Activated CD4-positive, alpha-beta T cell treated with anti-CD3 and anti-CD28 coated beads, Interleukin-2, amount 10 ng/mL, durations not matched to agents 24 days and 14 days (primary cell): ENCODE data around the gene IL1RL1. TPM values are rescaled to one million over a fixed set of nuclear protein-coding genes. Genes with fewer than 3 reads are reported as not detected.
A peak's percentile ranks its signal among the peaks of the same experiment; 100 is the strongest.

ENCODE experiments used
- DNase-seq: peaks from one replicate; pipeline ENCODE4 v3.0.0; 2022
- H3K27ac Mint-ChIP-seq: one replicate; pipeline ENCODE4 v1.8.0; 2022; ENCODE audit warnings: mild to moderate bottlenecking, mixed read lengths
- H3K27me3 Mint-ChIP-seq: one replicate; pipeline ENCODE4 v1.8.0; 2022; ENCODE audit warnings: mixed read lengths
- H3K36me3 Mint-ChIP-seq: one replicate; pipeline ENCODE4 v1.8.0; 2022; ENCODE audit warnings: low read depth, mild to moderate bottlenecking, mixed read lengths
- H3K4me1 Mint-ChIP-seq: one replicate; pipeline ENCODE4 v1.8.0; 2021; ENCODE audit warnings: mixed read lengths
- H3K4me3 Mint-ChIP-seq: one replicate; pipeline ENCODE4 v1.8.0; 2022; ENCODE audit warnings: mild to moderate bottlenecking, moderate library complexity, mixed read lengths
- H3K9me3 Mint-ChIP-seq: one replicate; pipeline ENCODE4 v1.8.0; 2021; ENCODE audit warnings: mixed read lengths
- intact Hi-C: fragments of 100-400 bp; cut with micrococcal nuclease; formaldehyde crosslinking; loops from one replicate; pipeline ENCODE4 v1.15.1; 2023
- total RNA-seq: library from RNA; stranded (reverse); gene quantifications from 2 replicates; pipeline ENCODE4 v1.2.3, GENCODE V29; 2022

IL1RL1 gene
- total RNA-seq: 0.54 and 0.84 TPM in 2 replicates

DNA sequence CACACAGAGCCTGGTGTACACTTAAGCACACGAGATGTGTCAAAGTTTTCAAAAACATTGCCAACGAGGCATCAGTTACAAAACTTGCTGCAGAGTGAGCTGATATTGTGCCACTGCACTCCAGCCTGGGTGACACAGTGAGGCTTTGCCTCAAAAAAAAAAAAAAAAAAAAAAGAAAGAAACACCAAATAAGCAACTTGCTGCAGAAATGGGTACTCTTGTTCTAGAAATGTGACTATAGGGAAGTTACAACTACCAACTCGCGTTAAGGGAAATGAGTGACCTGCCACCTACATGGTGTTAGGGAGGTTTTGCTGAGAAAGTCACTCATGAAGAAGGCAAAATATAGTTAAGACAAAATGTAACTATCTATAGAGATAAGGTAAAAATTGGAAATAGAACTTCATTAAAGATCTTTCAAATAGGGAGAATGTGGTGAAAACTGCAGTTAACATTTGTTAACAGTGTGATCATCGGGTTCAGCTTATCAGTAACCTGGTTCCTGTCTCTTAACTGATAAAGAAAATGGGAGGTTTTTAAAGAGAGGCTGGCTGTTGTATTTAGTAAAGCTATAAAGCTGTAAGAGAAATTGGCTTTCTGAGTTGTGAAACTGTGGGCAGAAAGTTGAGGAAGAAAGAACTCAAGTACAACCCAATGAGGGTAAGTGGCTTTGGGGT, at the start of gene IL1RL1:
IL1RL1 (plus strand) TSS at position 600 of the 677 bp plus-strand sequence. CDS start 26,702 bp downstream, outside the sequence.
- Mint-ChIP-seq H3K9me3 (no peaks in the 10 kb centered on the region), H3K4me1 (peaks cover 22% of the 10 kb centered on the region), H3K27me3 (no peaks in the 10 kb centered on the region), H3K27ac (no peak within 1 kb of the TSS), H3K4me3 (no peak within 1 kb of the TSS), H3K36me3 (no peaks in the 10 kb centered on the region)
- intact Hi-C loops: no loop called here
- no peak for DNase-seq

GRCh38 chr2:102262216-102263129, 48.9 kb upstream of the IL1RL1 start:
- Mint-ChIP-seq H3K4me1 (peaks cover 30% of the 10 kb centered on the region), H3K36me3 (peaks cover 5% of the 10 kb centered on the region), H3K27me3 (no peaks in the 10 kb centered on the region), H3K9me3 (peaks cover 12% of the 10 kb centered on the region), H3K27ac (no peak overlapping the region), H3K4me3 (no peak overlapping the region)
- intact Hi-C loops: no loop called here
- no peak for DNase-seq

GRCh38 chr2:102264952-102265351, 46.4 kb upstream of the IL1RL1 start:
- H3K27ac Mint-ChIP-seq: no peak overlapping the region
- H3K27me3 Mint-ChIP-seq: no peaks in the 10 kb centered on the region
- no peak for DNase-seq
- H3K4me3 Mint-ChIP-seq: no peak overlapping the region
- peaks cover 12% of the 10 kb centered on the region for H3K4me1 Mint-ChIP-seq
- intact Hi-C loops: no loop called here
- H3K36me3 Mint-ChIP-seq: peaks cover 4% of the 10 kb centered on the region
- H3K9me3 Mint-ChIP-seq: peaks cover 4% of the 10 kb centered on the region

DNA sequence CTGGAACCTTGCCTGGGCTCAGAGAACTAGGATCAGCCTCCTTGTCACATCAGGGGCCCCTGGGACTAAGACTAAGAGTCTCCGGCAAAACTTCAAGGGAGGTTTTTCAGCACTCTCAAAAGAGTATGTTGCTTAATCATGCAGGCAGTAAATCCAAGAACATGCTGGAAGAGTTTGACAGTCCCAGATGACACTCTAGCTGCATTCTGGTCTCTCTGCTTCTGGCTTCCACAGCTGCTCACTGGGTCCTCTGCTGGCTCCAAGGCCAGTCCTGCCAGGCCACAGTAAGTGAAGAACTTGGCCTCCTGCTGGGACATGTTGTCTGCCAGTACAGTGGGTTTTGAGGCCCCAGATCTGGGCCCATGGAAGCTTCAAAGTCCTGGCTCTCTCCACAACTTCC, 45.2 kb upstream of the IL1RL1 start:
- H3K36me3 Mint-ChIP-seq: peaks cover 6% of the 10 kb centered on the region
- intact Hi-C loops: no loop called here
- H3K27me3 Mint-ChIP-seq: no peaks in the 10 kb centered on the region
- peaks cover 13% of the 10 kb centered on the region for H3K9me3 Mint-ChIP-seq
- no peak for DNase-seq
- no peak overlapping the region for H3K27ac Mint-ChIP-seq
- H3K4me1 Mint-ChIP-seq: peaks cover 22% of the 10 kb centered on the region
- no peak overlapping the region for H3K4me3 Mint-ChIP-seq

DNA sequence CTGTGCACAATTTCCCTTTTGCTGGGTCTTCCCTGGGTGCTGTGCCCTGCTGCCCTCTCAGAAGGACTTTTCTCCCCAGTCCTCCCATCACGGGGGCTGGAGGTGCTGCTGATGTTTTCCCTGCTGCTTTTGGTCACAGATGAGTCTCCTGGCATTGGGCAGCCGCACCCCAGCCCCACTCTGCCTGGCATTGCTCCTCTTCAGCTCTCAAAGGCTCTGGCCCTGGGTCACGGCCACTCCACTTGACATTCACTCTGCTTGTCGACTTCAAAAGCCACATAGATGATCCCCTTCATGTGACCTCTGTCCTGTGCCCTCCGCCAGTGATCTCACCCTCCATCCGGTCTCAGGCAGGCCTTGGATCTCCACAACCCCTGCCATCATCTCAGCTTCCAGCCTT, 43.6 kb upstream of the IL1RL1 start:
- H3K27me3 Mint-ChIP-seq: no peaks in the 10 kb centered on the region
- no peak overlapping the region for H3K27ac Mint-ChIP-seq
- intact Hi-C loops: no loop called here
- peaks cover 31% of the 10 kb centered on the region for H3K4me1 Mint-ChIP-seq
- no peak overlapping the region for H3K4me3 Mint-ChIP-seq
- H3K36me3 Mint-ChIP-seq: peaks cover 5% of the 10 kb centered on the region
- peaks cover 15% of the 10 kb centered on the region for H3K9me3 Mint-ChIP-seq
- DNase-seq: no peak

DNA sequence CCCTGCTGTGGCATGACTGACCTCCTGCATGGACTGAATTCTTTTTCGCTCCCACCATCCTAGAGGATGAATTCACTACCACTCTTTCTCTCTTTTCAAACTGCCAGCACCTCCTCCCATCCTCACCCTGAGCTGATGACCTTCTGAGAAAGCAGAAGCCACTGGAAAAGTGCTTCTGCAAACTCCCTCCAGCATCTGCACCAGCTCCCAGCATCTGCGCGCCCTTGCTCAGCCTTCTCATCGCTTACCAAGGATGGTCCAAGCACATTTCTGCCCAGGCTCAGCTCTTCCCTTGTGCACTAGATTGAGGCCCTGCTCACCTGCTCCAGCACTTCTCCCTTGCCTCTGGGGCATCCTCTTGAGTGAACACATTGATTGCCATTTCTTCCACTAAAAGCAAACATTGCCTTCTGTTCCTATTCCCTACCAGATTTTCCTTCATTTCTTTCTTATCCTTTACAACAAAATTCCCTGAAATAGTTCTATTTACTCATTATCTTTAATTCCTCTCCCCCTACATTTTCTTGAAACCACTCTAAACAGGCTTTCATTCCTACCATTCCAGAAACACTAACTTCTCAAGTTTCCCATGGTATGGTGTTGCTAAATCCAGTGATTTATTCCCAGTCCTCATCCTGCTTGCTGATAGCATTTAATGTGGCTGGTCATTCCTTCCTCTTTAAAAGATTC, 42.7 kb upstream of the IL1RL1 start:
- Mint-ChIP-seq H3K36me3 (peaks cover 4% of the 10 kb centered on the region), H3K4me3 (no peak overlapping the region), H3K9me3 (peaks cover 16% of the 10 kb centered on the region), H3K27me3 (no peaks in the 10 kb centered on the region), H3K27ac (no peak overlapping the region), H3K4me1 (peaks cover 30% of the 10 kb centered on the region)
- DNase-seq: no peak
- intact Hi-C loops: no loop called here

GRCh38 chr2:102269200-102269524, 42.2 kb upstream of the IL1RL1 start:
- H3K36me3 Mint-ChIP-seq: peaks cover 6% of the 10 kb centered on the region

GRCh38 chr2:102271844-102272243, 39.5 kb upstream of the IL1RL1 start:
- Mint-ChIP-seq H3K9me3 (peaks cover 20% of the 10 kb centered on the region), H3K27me3 (no peaks in the 10 kb centered on the region), H3K27ac (peak overlapping the region; percentile 72), H3K4me1 (peaks cover 42% of the 10 kb centered on the region), H3K36me3 (peaks cover 15% of the 10 kb centered on the region), H3K4me3 (peak overlapping the region; percentile 61)
- intact Hi-C loops: no loop called here
- DNase-seq: peak; percentile 64

More at GRCh38 chr2:102269200-102269524, 42.2 kb upstream of the IL1RL1 start:
- Mint-ChIP-seq H3K27me3 (no peaks in the 10 kb centered on the region), H3K4me1 (peaks cover 29% of the 10 kb centered on the region), H3K4me3 (no peak overlapping the region), H3K27ac (no peak overlapping the region), H3K9me3 (peaks cover 20% of the 10 kb centered on the region)
- DNase-seq: no peak
- intact Hi-C loops: no loop called here

GRCh38 chr2:102273619-102274211, 37.6 kb upstream of the IL1RL1 start:
- Mint-ChIP-seq H3K4me3 (no peak overlapping the region), H3K27ac (no peak overlapping the region), H3K27me3 (no peaks in the 10 kb centered on the region), H3K9me3 (peaks cover 20% of the 10 kb centered on the region), H3K36me3 (peaks cover 15% of the 10 kb centered on the region), H3K4me1 (peaks cover 59% of the 10 kb centered on the region)
- intact Hi-C loops: no loop called here
- DNase-seq: peak; percentile 25

DNA sequence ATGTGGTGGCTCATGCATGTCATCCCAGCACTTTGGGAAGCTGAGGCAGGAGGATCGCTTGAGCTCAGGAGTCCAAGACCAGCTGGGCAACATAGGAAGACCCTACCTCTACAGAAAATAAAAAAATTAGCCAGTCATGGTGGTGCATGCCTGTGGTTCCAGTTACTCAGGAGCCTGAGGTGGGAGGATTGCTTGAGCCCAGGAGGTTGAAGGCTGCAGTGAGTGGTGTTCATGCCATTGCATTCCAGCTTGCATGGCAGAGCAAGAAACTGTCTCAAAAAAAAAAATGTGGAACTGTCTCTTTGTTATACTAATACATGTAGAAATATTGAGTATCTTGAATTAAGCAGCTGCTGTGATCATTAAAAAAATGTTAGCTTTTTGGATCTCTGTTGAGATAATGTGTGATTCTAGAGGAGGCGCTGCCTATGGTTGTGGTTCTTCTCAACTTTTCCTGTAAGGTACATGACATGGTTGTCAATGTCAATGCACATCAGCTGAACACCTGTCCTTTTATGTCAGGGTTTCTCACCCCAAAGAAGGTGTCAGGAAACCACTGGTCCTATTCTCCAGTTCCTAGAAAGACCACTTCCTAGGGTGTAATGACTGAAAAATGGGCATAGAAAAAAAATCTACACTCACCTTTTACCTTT, 34.7 kb upstream of the IL1RL1 start:
- H3K9me3 Mint-ChIP-seq: peaks cover 9% of the 10 kb centered on the region
- no peaks in the 10 kb centered on the region for H3K27me3 Mint-ChIP-seq
- peak; percentile 81 for DNase-seq
- H3K36me3 Mint-ChIP-seq: peaks cover 12% of the 10 kb centered on the region
- peaks cover 54% of the 10 kb centered on the region for H3K4me1 Mint-ChIP-seq
- peak overlapping the region; percentile 8 for H3K4me3 Mint-ChIP-seq
- intact Hi-C loops: loop anchor here (2.0 kb wide), 1 partner anchor 24 kb away; no protein-coding TSS in a partner anchor
- H3K27ac Mint-ChIP-seq: peak overlapping the region; percentile 65

DNA sequence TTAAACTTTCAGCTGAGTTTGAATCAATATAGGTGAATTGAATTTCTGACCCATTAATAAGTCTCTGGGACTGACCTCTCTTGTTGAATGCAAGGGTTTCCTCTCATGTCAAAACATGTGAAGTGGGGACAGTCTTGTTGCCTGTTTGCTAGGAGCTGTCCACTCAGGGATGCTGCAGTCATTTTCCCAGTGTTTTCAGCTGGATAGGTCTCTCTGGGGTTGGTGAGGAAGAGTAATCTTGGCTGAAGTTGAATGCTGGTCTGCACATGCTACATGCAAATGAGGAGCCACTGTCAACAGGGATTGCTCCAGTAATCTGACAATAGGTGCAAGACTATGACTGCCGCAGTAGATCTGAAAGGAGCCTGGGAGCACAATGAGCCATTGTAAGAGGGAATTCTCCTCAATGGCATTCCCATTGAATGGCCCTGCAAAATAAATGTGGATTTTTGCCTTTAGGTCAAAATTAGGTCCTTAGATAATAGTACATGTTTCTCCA, 34.1 kb upstream of the IL1RL1 start:
- Mint-ChIP-seq H3K4me3 (peak overlapping the region; percentile 8), H3K4me1 (peaks cover 52% of the 10 kb centered on the region), H3K27ac (peak overlapping the region; percentile 65), H3K27me3 (no peaks in the 10 kb centered on the region), H3K9me3 (peaks cover 9% of the 10 kb centered on the region), H3K36me3 (peaks cover 12% of the 10 kb centered on the region)
- peak; percentile 66 for DNase-seq
- intact Hi-C loops: loop anchor here (2.0 kb wide), 1 partner anchor 24 kb away; no protein-coding TSS in a partner anchor

GRCh38 chr2:102278720-102279390, 32.5 kb upstream of the IL1RL1 start:
- Mint-ChIP-seq H3K27me3 (no peaks in the 10 kb centered on the region), H3K9me3 (peaks cover 6% of the 10 kb centered on the region), H3K27ac (peak overlapping the region; percentile 21), H3K4me3 (peak overlapping the region; percentile 11), H3K36me3 (peaks cover 10% of the 10 kb centered on the region), H3K4me1 (peaks cover 49% of the 10 kb centered on the region)
- intact Hi-C loops: no loop called here
- DNase-seq: peak; percentile 64
